HG03196 (cell line): Measurements from ENCODE around the gene EYA4.

Source experiments
- ATAC-seq: cut with Tn5 transposase; IDR thresholded peaks from one replicate; pipeline ENCODE4 v1.9.1; 2021; ENCODE audit not compliant: unreplicated experiment

The EYA4 gene

DNA sequence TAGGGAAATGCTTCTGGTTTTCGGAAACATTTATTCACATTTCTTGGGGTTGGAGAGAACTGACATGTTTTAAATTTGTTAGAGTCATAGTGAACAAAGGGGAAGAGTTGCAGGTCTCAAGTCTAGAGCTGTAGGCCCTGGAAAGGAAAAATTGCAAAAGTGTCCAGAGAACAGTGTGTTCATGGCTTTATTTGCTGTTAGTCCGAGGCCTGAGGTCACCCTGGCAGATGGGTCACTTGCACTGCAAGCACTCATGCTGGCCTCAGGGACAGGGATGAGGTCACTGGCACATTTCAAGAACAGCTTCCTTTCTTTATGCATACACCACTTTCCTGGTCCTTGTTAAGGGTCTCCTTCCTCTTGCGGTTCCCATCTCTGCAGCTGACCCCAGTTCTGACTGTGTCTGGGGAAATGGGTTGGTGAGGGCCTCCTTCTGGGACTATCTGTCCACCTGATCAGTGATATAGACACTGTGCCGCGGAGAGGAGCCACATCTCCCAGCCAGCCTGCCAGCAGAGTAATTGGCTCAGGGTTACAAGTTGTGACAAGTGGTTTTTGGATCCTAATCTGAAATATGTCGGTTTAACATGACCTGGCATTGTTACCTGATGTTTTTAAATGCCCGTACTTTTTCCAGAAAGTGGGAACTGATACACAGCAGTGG lies 194.0 kb downstream of the EYA4 start:
- ATAC-seq, result no peak

- no peak for ATAC-seq
Measured at GRCh38 chr6:133436652-133437051, 195.5 kb downstream of the EYA4 start.

GRCh38 chr6:133441491-133441890 lies 200.3 kb downstream of the EYA4 start:
- ATAC-seq, result no peak

DNA sequence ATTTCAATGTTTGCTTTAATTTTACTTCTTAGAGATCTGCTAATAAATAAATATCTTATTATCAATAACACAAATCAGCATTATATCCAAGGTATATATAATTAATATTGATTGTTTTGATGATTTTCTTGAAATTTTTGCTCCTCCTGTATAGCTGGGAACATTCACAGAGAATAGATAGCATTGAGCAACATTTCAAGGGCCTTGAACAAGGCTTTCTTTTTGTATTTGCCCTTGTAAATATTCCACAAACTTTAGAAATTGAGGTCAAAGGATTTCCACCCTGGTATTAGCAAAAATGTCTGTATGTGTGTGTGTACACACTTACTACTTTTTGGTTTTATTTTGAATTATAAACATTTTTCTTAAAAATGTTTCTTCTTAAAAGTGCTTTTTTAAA lies 205.6 kb downstream of the EYA4 start:
- no peak for ATAC-seq

- ATAC-seq, result no peak
Measured at GRCh38 chr6:133447924-133448323, 206.8 kb downstream of the EYA4 start.

- no peak for ATAC-seq
Measured at GRCh38 chr6:133456439-133456838, 215.3 kb downstream of the EYA4 start.

DNA sequence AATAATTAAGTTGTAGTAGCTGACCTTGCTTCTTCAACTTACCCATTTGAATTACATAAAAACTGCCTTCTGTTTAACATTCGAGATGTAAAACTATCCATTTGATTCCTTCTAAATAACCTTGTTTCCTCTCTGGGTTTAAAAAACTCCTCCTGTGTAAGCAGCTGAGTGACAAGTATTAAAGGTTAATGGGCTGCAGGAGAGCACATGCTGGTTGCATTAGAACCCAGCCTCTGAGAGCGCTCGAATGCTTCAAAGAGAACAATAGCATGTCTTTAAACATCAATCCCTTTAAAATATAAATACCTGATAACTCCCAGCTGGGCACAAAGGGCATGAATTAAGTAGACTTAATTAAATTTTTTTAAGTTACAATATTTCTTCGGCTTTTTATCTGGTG lies 215.8 kb downstream of the EYA4 start:
- ATAC-seq, result no peak

DNA sequence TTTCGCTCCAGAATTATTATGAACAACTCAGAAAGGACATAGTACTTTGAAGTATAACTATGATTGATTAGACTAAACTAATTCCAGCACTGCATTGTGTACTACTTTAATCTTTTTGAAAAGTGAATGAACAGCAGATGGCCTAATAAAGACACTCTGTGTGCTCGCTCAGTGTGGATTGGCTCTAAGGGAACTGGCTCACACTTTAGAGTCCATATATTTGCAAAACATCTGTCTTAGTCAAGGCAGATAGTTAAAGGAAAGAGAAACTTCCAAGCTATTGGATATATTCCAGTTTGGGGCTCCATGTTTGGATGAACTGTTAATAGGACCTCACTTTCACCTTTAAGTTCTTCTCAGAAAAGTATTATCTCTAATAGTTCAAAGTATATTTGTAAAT lies 218.9 kb downstream of the EYA4 start:
- no peak for ATAC-seq

DNA sequence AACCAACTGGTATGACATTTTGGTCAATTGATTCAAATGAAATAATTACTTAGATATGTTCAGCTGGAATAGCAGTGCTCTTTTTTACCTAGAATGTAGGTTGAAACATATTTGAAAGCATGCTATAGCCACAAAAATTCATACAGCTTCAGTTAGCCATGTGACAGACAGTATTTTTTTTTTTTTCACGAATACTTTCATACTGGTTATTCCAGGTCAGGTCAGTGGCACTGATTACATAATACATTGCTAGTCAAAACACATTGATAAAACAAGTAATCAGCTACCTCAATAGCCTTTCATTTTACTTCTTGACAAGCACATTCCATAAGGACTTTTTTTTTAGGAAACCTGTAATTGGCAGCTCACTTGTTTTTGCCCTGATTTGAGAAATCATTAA lies 222.6 kb downstream of the EYA4 start:
- ATAC-seq, result no peak

GRCh38 chr6:133466680-133467079 lies 225.5 kb downstream of the EYA4 start:
- ATAC-seq, result no peak

DNA sequence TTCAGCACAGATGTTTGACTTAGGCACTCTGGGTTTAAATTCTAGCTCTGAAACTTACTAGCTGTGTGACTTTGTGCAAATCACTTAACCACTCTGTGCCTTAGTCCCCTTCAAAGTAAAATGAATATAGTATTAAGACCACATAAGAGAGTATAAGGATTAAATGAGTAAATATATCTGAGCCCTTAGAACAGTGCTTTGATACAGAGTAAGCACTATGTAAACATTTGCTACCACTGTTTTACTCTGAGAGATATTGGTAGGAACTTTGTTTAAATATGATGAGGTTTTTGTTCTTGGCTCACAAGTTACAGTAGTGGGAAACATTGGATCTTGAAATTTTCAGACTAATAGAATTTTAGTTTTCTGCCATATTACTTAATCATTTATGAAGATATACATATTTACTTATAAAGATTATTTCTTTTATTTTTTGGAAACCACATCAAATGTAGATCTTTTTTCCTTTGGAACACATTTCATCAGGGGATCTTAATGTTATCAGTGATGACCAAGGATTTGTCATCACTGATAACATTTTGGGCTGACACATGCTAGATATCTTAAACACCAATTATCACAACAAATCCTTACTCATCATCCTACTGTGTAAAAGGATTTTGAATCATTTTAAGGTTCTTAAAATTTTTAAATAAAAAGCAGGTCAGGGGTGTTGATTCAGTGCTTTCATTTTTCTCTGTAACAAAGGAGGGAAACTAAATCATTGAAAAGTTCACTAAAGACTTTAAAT lies 226.2 kb downstream of the EYA4 start:
- no peak for ATAC-seq

DNA sequence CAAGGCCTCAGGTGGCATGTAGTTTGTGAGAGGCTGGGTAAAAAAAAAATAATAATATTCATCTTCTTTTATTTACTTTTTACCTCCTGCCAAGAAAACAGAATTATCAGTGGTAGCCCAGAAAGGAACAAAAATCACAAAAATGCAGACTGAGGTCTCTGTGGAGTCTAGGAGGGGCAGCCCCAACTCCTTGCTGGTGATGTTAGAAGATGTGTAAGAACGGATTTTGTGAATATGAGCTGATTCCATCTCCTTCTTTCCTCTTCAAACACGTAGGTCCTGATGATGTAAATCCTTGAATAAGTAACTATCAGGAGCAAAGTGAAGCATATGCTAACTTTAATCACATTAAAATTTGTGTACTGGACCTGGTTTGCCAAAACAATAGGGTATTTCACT lies 226.8 kb downstream of the EYA4 start:
- ATAC-seq, result no peak

DNA sequence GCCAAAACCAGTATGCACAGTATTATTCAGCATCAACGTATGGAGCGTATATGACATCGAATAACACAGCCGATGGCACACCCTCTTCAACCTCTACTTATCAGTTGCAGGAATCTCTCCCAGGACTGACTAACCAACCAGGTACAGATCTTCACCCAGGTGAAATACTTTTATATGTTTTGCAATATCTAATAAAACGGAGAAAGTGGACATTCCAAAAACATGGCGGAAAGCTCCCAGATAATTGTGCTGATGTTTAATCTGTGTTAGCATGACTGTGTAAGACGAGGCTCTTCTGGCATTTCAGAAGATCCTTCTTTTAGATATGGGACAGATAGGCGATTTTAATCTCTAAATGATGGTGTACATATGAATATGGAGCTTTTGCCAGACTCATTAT lies 227.4 kb downstream of the EYA4 start:
- ATAC-seq, result no peak

- ATAC-seq, result no peak
Measured at GRCh38 chr6:133474516-133474915, 233.4 kb downstream of the EYA4 start.

GRCh38 chr6:133478673-133479072 lies 237.5 kb downstream of the EYA4 start:
- no peak for ATAC-seq

GRCh38 chr6:133487174-133487573 lies 246.0 kb downstream of the EYA4 start:
- no peak for ATAC-seq

- ATAC-seq, result no peak
Measured at GRCh38 chr6:133495205-133495903, 254.2 kb downstream of the EYA4 start.

DNA sequence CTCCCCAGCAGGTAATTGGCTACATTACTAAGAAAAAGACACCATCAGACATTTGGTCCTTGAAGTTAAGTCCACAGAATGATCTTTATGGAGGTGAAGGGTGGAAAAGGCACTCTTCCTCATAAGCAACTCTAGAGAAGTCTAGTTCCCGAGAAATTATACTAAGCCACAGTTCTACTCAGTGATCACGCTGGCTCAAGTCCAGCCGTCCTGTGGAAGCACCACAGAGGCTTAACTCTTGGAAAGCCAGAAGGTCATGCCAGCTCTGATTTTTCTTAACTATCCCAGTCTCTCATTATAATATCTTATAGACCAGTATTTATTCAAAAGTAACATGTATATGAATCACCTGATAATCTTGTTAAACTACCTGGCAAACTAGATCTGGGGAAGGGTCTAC lies 258.5 kb downstream of the EYA4 start:
- no peak for ATAC-seq

DNA sequence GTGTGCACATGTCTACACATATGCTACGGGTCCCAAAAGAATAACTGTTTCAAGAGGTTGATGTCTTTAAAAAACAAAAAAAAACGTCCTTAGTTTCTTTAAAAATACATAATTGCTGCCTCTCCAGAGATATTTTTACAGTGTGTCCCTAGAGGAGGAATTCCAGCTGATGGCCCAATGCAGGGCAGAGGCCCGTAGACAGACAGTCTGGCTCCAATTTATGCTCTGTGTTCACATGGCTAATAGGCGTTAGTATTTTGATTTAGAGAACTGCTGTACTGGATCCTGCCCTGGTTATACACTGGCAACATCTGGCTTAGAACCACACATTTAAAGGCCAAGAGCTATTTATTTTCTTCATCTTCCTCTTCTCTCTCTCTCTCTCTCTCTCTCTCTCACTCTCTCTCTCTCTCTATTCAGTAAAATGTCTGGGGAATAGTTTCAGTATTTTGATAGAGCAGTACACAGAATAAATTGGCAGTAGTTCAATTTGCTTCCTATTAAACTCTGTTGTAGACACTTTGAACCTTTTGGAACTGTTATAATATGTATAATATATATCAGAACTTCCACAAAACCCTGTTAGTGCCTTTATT lies 260.6 kb downstream of the EYA4 start:
- no peak for ATAC-seq

GRCh38 chr6:133502441-133503335 lies 261.5 kb downstream of the EYA4 start:
- no peak for ATAC-seq

DNA sequence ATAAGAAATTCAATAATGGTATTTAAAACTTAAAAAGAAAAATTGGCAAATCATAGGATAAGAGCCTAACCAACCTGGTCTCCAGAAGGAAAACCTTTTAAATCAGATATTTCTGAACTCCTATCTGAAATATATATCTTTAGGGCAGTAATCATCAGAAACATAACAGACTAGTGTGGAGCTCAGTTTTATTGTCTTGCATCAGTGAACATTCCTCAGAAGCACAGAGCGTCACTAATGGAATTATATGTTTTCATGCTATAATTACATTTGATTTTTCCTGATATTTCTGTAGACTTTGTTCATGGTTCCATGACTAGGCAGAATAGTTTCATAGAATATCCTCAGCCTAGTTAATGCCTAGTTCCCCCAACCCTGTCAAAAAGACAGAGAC lies 262.2 kb downstream of the EYA4 start:
- ATAC-seq, result no peak
